ENCODE results near the gene NOS3. TPM values are rescaled to one million over a fixed set of nuclear protein-coding genes. Genes with fewer than 3 reads are reported as not detected.

NOS3 gene
- total and polyA plus RNA-seq, 9 of the 15 experiments (the other 6 are each of a cell fraction or from before 2014, with no cell fraction given) = 1.1 to 121 (median 23.6) TPM

- no peak for TF ChIP-seq CHAMP1 (IDR thresholded peaks at IDR 0.05)
- no peak for TF ChIP-seq RNF219 (CRISPR knock-in tag; IDR thresholded peaks at IDR 0.05)
- TF ChIP-seq CCNT2 (IDR thresholded peaks at IDR 0.05; ENCODE audit: borderline replicate concordance, extremely low read depth, insufficient read length, low read depth, low read length) = no peak
- no peak for TF ChIP-seq SP1 (CRISPR knock-in tag; IDR thresholded peaks at IDR 0.05)
- no peak for TF ChIP-seq VEZF1 (CRISPR knock-in tag; IDR thresholded peaks at IDR 0.05)
- no peak for TF ChIP-seq U2AF2 (optimal IDR thresholded peaks at IDR 0.05; ENCODE audit: low read depth, low read length)
- TF ChIP-seq U2AF1 (optimal IDR thresholded peaks at IDR 0.05; ENCODE audit: low read depth, low read length) = no peak
- no peak for TF ChIP-seq NCOA1 (IDR thresholded peaks at IDR 0.05; ENCODE audit: low read depth)
- 0 out of 2 replicates have a peak, but pooled peaks have one; percentile 27 for TF ChIP-seq SMARCA5 (IDR thresholded peaks at IDR 0.05)
- TF ChIP-seq ZNF239 (CRISPR knock-in tag; IDR thresholded peaks at IDR 0.05) = no peak
- no peak for TF ChIP-seq ETV1 (tag; conservative IDR thresholded peaks at IDR 0.05; ENCODE audit: low read depth)
- TF ChIP-seq LEF1 (IDR thresholded peaks at IDR 0.05) = no peak
- no peak for TF ChIP-seq BCL6 (CRISPR knock-in tag; IDR thresholded peaks at IDR 0.05)
- TF ChIP-seq CBFA2T2 (conservative IDR thresholded peaks at IDR 0.05) = no peak
Observed at GRCh38 chr7:150949564-150949963, 41.3 kb upstream of the NOS3 start (continued).

Data from K562 (cell line).